OCI-LY3 (cell line): ENCODE data around the gene ADCY7.

Experiments
- H2AFZ ChIP-seq: fragments of 200-600, 300-600 bp; shearing (Covaris generic); 2 replicates; pipeline ENCODE4 v1.6.0; 2014; ENCODE audit warnings: antibody characterized with exemption, low read depth, low read length
- H3K27ac ChIP-seq: fragments of 200-600, 300-600 bp; sonication (generic); 2 replicates; pipeline ENCODE4 v1.5.1; 2014; ENCODE audit warnings: mild to moderate bottlenecking, low read length, moderate library complexity, mixed read lengths
- H3K27me3 ChIP-seq: fragments of 200-600, 300-600 bp; sonication (generic); 2 replicates; pipeline ENCODE4 v1.6.1; 2014; ENCODE audit warnings: low read depth, low read length, mixed read lengths
- H3K36me3 ChIP-seq: fragments of 200-600, 300-600 bp; sonication (generic); replicated peaks from 2 replicates; pipeline ENCODE3; 2014; ENCODE audit warnings: low read depth, low read length, mixed read lengths
- H3K4me1 ChIP-seq: fragments of 300-600, 200-600 bp; sonication (generic); 2 replicates; pipeline ENCODE4 v1.6.1; 2014; ENCODE audit warnings: low read length, mixed read lengths
- H3K4me2 ChIP-seq: fragments of 200-600, 300-600 bp; sonication (generic); 2 replicates; pipeline ENCODE4 v1.6.1; 2014; ENCODE audit warnings: low read length, mixed read lengths
- H3K4me3 ChIP-seq: fragments of 300-600, 200-600 bp; sonication (generic); 2 replicates; pipeline ENCODE4 v1.5.1; 2014; ENCODE audit warnings: antibody characterized with exemption, mild to moderate bottlenecking, low read length, moderate library complexity
- H3K79me2 ChIP-seq: fragments of 300-600, 200-600 bp; shearing (Covaris generic); 2 replicates; pipeline ENCODE4 v1.6.1; 2014; ENCODE audit warnings: mild to moderate bottlenecking, low read length, mixed read lengths
- H3K9ac ChIP-seq: fragments of 300-600, 200-600 bp; shearing (Covaris generic); 2 replicates; pipeline ENCODE4 v1.6.0; 2014; ENCODE audit warnings: mild to moderate bottlenecking, low read length, moderate library complexity
- H3K9me3 ChIP-seq: fragments of 200-600, 300-600 bp; shearing (Covaris generic); 2 replicates; pipeline ENCODE4 v1.6.1; 2014; ENCODE audit warnings: low read length, mixed read lengths; ENCODE audit not compliant: insufficient read depth
- H4K20me1 ChIP-seq: fragments of 200-600, 300-600 bp; sonication (generic); 2 replicates; pipeline ENCODE4 v1.6.1; 2016; ENCODE audit warnings: low read length, mixed read lengths; ENCODE audit not compliant: insufficient read depth
- EZH2phosphoT487 ChIP-seq: fragments of 200-600 bp; shearing (Covaris generic); IDR thresholded peaks from 2 replicates; pipeline ENCODE4 v1.6.1; 2018; ENCODE audit warnings: antibody characterized with exemption, mixed run types, low read depth
- TF ChIP-seq, protein P1 (sequence below): fragments of 200-600, 300-600 bp; sonication (generic); IDR thresholded peaks from 2 replicates; pipeline ENCODE4 v1.5.1; 2014; ENCODE audit warnings: antibody characterized with exemption, low read length, low read depth

The ADCY7 gene

DNA sequence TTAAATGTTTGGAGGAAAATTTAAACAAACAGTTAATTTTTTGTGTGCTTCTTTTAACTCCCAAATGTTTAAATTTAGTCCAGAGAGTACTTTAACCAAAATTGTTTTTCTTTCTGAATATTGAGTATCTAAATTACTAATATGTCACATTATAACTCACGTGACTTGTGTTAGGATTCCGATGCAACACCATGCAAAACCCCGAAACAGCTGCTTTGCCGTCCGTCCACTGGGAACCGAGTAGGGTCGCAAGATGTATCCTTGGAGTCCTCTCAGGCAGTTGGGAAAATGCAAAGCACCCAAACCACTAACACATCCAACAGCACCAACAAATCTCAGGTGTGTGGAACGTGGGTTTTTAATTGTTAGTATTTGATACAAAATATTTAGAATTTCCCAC, 38.7 kb upstream of the ADCY7 start:
- Histone ChIP-seq H3K4me2 (no peak overlapping the region), H3K9me3 (no peaks in the 10 kb centered on the region), H2AFZ (no peak overlapping the region), H3K79me2 (no peaks in the 10 kb centered on the region), H3K27me3 (no peaks in the 10 kb centered on the region), H3K4me1 (no peaks in the 10 kb centered on the region), H4K20me1 (0 out of 2 replicates have a peak, but pooled peaks cover 6% of the 10 kb centered on the region), H3K27ac (no peak overlapping the region), H3K36me3 (peaks cover 21% of the 10 kb centered on the region), H3K9ac (no peak overlapping the region), H3K4me3 (no peak overlapping the region)
- TF ChIP-seq, protein P1, sequence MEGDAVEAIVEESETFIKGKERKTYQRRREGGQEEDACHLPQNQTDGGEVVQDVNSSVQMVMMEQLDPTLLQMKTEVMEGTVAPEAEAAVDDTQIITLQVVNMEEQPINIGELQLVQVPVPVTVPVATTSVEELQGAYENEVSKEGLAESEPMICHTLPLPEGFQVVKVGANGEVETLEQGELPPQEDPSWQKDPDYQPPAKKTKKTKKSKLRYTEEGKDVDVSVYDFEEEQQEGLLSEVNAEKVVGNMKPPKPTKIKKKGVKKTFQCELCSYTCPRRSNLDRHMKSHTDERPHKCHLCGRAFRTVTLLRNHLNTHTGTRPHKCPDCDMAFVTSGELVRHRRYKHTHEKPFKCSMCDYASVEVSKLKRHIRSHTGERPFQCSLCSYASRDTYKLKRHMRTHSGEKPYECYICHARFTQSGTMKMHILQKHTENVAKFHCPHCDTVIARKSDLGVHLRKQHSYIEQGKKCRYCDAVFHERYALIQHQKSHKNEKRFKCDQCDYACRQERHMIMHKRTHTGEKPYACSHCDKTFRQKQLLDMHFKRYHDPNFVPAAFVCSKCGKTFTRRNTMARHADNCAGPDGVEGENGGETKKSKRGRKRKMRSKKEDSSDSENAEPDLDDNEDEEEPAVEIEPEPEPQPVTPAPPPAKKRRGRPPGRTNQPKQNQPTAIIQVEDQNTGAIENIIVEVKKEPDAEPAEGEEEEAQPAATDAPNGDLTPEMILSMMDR = no peak
- no peak for TF ChIP-seq EZH2phosphoT487

DNA sequence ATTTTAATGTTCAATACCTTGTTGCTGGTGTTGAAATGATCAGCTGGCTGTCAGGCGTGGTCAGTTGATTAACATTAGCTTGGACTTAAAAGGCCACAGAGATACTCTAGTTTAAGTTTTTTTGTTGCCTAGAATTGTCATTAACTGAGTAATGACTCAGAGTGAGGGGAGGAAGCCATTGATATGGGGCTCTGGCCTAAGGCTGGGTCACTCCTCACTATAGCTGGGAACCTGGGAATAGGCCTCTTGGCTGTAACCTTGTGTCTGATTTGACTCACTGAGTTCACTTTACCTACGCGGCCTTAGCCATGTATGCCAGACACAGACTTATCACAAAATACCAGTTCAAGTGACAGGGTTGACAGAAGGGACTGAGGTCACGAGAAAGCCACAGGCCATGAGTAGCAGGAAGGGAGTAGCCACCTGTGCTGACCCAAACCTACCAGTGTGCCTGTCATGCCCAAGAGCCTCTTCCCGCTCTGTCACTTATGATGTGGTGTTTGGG, 37.9 kb upstream of the ADCY7 start:
- H3K27ac ChIP-seq = no peak overlapping the region
- H2AFZ ChIP-seq = no peak overlapping the region
- no peak overlapping the region for H3K4me2 ChIP-seq
- peaks cover 21% of the 10 kb centered on the region for H3K36me3 ChIP-seq
- no peaks in the 10 kb centered on the region for H3K27me3 ChIP-seq
- 0 out of 2 replicates have a peak, but pooled peaks cover 6% of the 10 kb centered on the region for H4K20me1 ChIP-seq
- no peaks in the 10 kb centered on the region for H3K9me3 ChIP-seq
- no peaks in the 10 kb centered on the region for H3K79me2 ChIP-seq
- H3K4me3 ChIP-seq = no peak overlapping the region
- no peak overlapping the region for H3K9ac ChIP-seq
- TF ChIP-seq, protein P1 = no peak
- no peak for TF ChIP-seq EZH2phosphoT487
- H3K4me1 ChIP-seq = no peaks in the 10 kb centered on the region

- Histone ChIP-seq H3K27me3 (no peaks in the 10 kb centered on the region), H3K36me3 (peaks cover 21% of the 10 kb centered on the region), H3K9me3 (no peaks in the 10 kb centered on the region), H4K20me1 (0 out of 2 replicates have a peak, but pooled peaks cover 6% of the 10 kb centered on the region), H2AFZ (no peak overlapping the region), H3K79me2 (no peaks in the 10 kb centered on the region), H3K27ac (no peak overlapping the region), H3K9ac (no peak overlapping the region), H3K4me3 (no peak overlapping the region), H3K4me2 (no peak overlapping the region), H3K4me1 (no peaks in the 10 kb centered on the region)
- TF ChIP-seq, protein P1 = no peak
- no peak for TF ChIP-seq EZH2phosphoT487
Measured at GRCh38 chr16:50229149-50229726, 37.1 kb upstream of the ADCY7 start.

DNA sequence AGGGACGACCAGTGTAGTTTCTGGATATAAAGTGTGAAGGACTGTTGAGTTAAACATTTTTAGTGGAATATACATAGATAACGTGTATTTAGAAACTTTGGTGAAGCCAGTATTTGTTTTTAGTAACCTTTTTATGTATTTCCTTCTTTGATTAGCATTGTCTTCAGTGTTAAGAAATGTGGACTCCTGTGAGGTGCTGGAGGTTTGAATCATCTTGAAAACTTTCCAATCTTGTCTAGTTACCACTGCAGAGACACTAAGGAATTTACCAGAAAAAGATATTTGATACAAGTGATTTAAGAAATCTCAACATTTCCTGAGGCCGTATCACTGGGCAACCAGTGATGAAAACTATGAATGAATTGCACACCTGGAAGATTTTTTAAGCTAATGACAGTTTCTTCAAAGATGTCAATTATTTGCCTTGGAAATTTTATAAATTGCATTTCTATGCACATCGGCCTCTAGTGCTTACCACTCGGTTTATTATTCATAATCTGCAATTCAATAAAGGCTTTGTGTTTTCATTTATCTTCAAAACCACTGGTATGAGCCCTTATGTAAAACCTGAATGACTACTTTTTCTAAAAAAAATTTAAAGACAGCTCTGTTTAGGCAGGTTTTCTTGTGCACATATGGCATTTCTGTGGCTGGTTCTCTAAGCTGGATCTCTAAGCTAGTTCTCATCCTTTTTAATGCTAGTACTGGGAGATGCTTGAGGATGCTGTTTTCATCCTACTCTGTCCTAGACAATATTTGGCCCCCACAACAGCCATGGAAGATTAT, 31.4 kb upstream of the ADCY7 start:
- TF ChIP-seq EZH2phosphoT487 = no peak
- TF ChIP-seq, protein P1 = no peak
- Histone ChIP-seq H3K4me1 (no peaks in the 10 kb centered on the region), H4K20me1 (no peaks in the 10 kb centered on the region), H3K4me3 (no peak overlapping the region), H3K9me3 (no peaks in the 10 kb centered on the region), H3K4me2 (no peak overlapping the region), H3K27me3 (no peaks in the 10 kb centered on the region), H3K36me3 (no peaks in the 10 kb centered on the region), H3K79me2 (no peaks in the 10 kb centered on the region), H3K9ac (no peak overlapping the region), H2AFZ (no peak overlapping the region), H3K27ac (no peak overlapping the region)
